GM12891 (cell line): Measurements from ENCODE around the gene L3MBTL1.

ENCODE experiments used
- DNase-seq: peaks from one replicate; pipeline ENCODE4 v3.0.0; 2011; ENCODE audit warnings: low spot score; ENCODE audit not compliant: insufficient read length
- FAIRE-seq: peaks from 2 replicates; lab custom pipeline; 2011; peaks lifted over from hg19 to GRCh38; lab: Jason Lieb, UNC
- PAX5 ChIP-seq: IDR thresholded peaks from 2 replicates; pipeline ENCODE4 v1.6.1; 2011; ENCODE audit warnings: low read length, moderate library complexity, mild to moderate bottlenecking; ENCODE audit not compliant: insufficient read depth, severe bottlenecking
- POLR2A ChIP-seq: IDR thresholded peaks from 2 replicates; pipeline ENCODE4 v1.6.1; 2011; ENCODE audit warnings: low read depth, low read length, control low read depth
- POLR2AphosphoS5 ChIP-seq: IDR thresholded peaks from 2 replicates; pipeline ENCODE4 v1.6.1; 2011; ENCODE audit warnings: low read depth, low read length, control low read depth
- POU2F2 ChIP-seq: IDR thresholded peaks from 2 replicates; pipeline ENCODE4 v1.6.1; 2011; ENCODE audit warnings: low read depth, mild to moderate bottlenecking, control low read depth, low read length, moderate library complexity
- SPI1 ChIP-seq: IDR thresholded peaks from 2 replicates; pipeline ENCODE4 v1.6.1; 2011; ENCODE audit warnings: low read depth, low read length, control low read depth
- TAF1 ChIP-seq: IDR thresholded peaks from 2 replicates; pipeline ENCODE4 v1.6.1; 2011; ENCODE audit warnings: low read depth, low read length, control low read depth

The L3MBTL1 gene

GRCh38 chr20:43534791-43535350, 27.4 kb downstream of the L3MBTL1 start:
- FAIRE-seq (no peak), DNase-seq (no peak)
- TF ChIP-seq PAX5 (no peak), SPI1 (no peak), POLR2AphosphoS5 (no peak), TAF1 (no peak), POU2F2 (no peak), POLR2A (no peak)

DNA sequence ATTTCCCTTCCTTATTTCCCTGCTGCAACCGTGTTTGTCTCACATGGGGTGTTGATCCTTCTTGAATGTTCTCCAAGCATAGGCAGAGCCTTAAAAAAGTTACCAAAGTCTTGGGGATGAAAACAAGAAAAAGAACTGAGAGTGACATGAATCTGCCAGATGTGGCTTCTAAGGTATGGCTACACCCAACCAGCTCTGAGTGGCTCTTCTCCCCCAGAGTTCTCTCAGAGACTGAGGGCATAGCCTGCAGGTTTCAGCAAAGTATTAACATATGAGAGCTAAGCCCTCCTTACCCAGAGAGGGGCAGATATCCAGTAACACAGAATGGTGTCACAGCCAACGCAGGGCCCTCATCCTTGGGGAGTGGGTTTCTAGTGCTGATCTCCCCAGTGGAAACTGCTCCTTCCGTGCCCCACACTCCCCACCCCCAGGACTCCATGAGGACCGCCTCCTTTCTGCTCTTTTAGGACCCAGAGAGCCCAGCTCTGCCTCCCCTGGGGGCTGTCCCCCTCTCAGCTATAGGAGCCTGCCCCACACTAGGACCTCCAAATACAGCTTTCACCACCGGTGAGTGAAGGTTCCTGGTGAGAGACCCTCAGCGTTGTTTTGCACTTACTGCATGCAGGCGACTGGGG, 28.0 kb downstream of the L3MBTL1 start:
- TF ChIP-seq POLR2A (no peak), POLR2AphosphoS5 (no peak), TAF1 (no peak), SPI1 (no peak), PAX5 (no peak), POU2F2 (no peak)
- DNase-seq (no peak), FAIRE-seq (no peak)

DNA sequence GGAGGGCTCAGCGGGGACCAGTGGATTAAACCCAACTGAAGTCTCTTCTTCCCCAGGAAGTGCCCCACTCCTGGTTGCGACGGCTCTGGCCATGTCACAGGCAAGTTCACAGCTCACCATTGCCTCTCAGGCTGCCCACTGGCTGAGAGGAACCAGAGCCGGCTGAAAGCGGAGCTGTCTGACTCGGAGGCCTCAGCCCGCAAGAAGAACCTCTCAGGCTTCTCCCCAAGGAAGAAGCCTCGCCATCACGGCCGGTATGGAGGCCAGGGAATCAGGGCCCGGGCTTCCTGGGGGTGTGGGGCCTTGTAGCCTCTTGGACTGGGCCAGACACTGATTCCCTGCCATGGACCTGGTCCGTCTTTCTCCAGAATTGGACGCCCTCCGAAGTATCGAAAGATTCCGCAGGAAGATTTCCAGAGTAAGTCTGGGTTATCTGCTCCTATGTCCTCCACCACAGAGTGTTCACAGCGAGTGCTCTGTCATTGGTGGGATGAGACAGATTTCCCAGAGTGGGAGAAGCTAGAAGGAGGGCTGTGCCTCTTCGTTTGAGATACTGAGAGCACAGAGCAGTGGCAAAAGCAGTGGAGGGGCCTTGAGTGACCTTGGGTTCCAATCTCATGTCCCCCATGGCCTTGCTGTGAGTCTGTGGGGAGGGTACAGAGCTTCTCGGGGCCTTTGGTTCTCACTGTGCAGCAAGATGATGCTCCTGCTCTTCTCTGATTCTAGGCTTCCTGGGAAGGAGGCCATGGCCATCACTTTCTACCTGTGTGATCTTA, 28.7 kb downstream of the L3MBTL1 start:
- no peak for FAIRE-seq
- TF ChIP-seq POLR2AphosphoS5: no peak

DNA sequence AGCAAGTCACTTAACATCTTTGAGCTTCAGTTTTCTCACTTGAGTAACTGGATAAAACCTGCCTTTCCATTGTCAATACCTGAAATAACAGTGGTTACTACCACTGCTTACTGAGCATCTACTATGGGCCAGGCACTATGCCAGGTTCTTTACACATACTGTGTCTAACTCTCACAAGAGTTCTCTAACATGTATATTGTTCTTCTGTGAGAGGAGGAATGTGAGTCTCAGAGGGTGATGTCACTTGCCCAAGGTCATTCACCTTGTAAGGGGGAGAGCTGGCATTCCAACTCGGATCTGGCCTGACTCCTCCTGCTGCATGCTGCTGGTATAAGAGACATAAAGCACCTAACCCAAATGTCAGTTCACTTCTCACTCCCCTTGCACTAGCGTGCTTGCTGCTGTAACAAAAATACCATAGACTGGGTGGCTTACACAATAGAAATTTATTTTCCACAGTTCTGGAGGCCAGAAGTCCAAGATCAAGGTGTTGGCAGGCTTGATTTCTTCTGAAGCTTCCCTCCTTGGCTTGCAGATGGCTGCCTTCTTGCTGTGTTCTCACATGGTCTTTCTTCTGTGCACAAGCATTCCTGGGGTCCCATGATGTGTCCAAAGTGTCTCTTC, 29.4 kb downstream of the L3MBTL1 start:
- DNase-seq (no peak), FAIRE-seq (no peak)
- TF ChIP-seq PAX5: no peak
- no peak for TF ChIP-seq POLR2AphosphoS5
- no peak for TF ChIP-seq POU2F2
- TF ChIP-seq TAF1: no peak
- TF ChIP-seq SPI1: no peak
- no peak for TF ChIP-seq POLR2A

More for the DNA sequence above, 28.7 kb downstream of the L3MBTL1 start:
- no peak for DNase-seq

- DNase-seq (peak; percentile 32), FAIRE-seq (peak; percentile 61)
- no peak for TF ChIP-seq PAX5
- no peak for TF ChIP-seq POLR2A
- no peak for TF ChIP-seq POU2F2
- peak; percentile 50; the same call in 1 of the 2 replicates for TF ChIP-seq SPI1
Observed at GRCh38 chr20:43537921-43538877, 30.7 kb downstream of the L3MBTL1 start.

GRCh38 chr20:43538878-43539700, 31.6 kb downstream of the L3MBTL1 start:
- DNase-seq: no peak
- no peak for FAIRE-seq
- TF ChIP-seq TAF1: no peak
- no peak for TF ChIP-seq POLR2AphosphoS5
- TF ChIP-seq POU2F2: no peak
- no peak for TF ChIP-seq SPI1

DNA sequence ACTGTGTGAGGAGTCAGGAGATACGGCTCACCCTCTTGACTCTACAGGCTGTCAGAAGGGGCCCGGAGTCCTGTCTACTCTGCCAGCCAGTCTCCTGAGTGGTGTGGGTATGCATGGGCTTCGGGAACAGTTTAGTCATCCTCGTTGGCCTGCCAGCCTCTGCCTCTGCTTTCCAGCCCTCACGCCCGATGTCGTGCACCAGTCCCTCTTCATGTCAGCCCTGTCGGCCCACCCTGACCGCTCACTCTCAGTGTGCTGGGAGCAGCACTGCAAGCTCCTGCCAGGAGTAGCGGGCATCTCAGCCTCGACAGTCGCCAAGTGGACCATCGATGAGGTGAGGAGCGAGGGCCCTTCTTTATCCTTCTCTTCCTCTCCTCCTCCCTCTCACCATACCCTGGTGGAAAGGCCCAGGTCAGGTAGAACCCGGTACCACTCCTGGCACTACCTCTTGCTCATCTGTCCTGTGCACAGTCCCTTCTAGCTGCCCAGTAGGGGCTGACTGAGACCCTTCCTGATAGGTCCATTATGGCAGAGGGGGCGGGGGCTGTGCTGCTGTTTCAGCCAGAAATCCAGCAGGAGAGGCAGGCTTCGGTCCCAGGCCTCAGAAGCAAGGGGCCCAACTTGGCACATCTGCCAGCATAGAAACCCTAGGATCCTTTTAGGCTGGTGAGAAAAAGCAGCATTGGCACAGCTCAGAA, 32.6 kb downstream of the L3MBTL1 start:
- DNase-seq (no peak), FAIRE-seq (no peak)
- no peak for TF ChIP-seq TAF1

DNA sequence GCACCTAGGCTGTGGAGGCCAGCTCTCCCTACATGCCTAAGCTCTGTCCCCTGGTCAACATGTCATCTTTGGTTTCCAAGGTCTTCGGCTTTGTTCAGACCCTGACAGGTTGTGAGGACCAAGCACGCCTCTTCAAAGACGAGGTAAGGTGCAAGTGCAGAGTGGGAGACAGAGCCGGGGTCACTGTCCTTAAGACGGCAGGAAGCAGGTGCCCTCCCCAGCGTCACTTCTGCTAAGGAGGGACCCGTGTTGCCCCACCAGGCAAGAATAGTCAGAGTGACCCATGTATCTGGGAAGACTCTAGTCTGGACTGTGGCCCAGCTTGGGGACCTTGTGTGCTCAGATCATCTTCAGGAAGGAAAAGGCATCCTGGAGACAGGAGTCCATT, 33.2 kb downstream of the L3MBTL1 start:
- TF ChIP-seq TAF1 (no peak), POLR2A (no peak), SPI1 (no peak), POU2F2 (no peak), PAX5 (no peak), POLR2AphosphoS5 (no peak)
- no peak for DNase-seq
- FAIRE-seq: no peak
